ENCODE results near the gene PMCH. TPM values are rescaled to one million over a fixed set of nuclear protein-coding genes. Genes with fewer than 3 reads are reported as not detected.
"Not testable (repeated sequence)": the region's sequence is repeated elsewhere in the genome, so short reads cannot be mapped to it uniquely, and the experiment has no call there.

PMCH gene, protein sequence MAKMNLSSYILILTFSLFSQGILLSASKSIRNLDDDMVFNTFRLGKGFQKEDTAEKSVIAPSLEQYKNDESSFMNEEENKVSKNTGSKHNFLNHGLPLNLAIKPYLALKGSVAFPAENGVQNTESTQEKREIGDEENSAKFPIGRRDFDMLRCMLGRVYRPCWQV
- not detected in 2 replicates for total RNA-seq (2014; rRNA removed; shearing (Covaris generic))
- not detected in 2 replicates for polyA plus RNA-seq (2015; cell fraction: cytosol; rRNA removed)
- polyA plus RNA-seq (2015; cell fraction: nucleus; rRNA removed), result not detected in 2 replicates

DNA sequence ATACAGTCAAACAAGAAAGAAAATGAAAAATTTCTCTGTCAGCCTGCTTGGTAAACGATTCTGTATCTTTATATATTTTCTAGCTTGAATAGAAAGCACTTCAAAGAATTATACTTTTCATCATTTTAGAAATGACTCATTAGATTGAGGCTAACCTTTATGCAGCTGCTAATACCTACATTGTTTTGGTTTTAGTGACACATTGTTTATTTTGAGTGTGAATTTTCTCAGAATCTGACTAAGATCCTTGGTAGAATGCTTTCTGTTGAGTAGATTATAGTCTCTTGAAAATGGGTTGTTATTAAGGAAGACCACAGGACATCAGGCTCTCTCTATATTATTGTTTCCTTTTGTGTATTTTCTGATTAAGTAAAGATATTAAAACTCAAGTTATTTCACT, at the start of gene PMCH:
PMCH (minus strand) TSS at position 45 of the 400 bp plus-strand sequence. CDS start 63 bp downstream, outside the sequence.
- in situ Hi-C loops (cut with HindIII; ENCODE audit: low pct_unique_long_range_greater_than_20kb, low sequenced_read_pairs), result no loop called here
- no peak for DNase-seq (ENCODE audit: low read depth, low spot score)

DNA sequence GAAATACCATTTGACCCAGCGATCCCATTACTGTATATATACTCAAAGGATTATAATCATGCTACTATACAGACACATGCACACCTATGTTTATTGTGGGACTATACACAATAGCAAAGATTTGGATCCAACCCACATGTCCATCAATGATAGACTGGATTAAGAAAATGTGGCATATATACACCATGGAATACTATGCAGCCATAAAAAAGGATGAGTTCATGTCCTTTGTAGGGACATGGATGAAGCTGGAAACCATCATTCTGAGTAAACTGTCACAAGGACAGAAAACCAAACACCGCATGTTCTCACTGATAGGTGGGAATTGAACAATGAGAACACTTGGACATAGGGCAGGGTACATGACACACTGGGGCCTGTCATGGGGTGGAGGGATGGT, 43.2 kb upstream of the PMCH start:
- DNase-seq (ENCODE audit: low read depth, low spot score); in situ Hi-C loops (cut with HindIII; ENCODE audit: low pct_unique_long_range_greater_than_20kb, low sequenced_read_pairs): not testable (repeated sequence)

DNA sequence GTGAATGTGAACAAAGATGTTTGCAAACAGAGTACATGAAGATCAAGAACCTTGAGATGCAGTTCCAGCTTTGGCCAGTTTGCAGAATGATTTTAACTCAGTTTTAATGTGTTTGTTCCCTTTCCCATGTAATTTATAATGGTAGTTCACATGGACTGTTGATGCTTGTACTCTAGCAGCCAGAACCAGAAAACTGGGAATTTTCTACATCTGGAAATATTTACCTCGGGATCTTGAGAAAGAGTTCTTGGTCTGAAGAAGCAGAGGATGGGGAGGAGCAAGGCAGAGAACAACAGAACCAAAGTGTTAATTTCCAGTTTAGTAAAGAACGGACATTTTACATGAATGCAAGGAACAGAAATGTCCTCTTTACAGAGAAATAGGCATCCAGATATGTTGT, 37.0 kb upstream of the PMCH start:
- DNase-seq (ENCODE audit: low read depth, low spot score), result no peak
- in situ Hi-C loops (cut with HindIII; ENCODE audit: low pct_unique_long_range_greater_than_20kb, low sequenced_read_pairs), result no loop called here

DNA sequence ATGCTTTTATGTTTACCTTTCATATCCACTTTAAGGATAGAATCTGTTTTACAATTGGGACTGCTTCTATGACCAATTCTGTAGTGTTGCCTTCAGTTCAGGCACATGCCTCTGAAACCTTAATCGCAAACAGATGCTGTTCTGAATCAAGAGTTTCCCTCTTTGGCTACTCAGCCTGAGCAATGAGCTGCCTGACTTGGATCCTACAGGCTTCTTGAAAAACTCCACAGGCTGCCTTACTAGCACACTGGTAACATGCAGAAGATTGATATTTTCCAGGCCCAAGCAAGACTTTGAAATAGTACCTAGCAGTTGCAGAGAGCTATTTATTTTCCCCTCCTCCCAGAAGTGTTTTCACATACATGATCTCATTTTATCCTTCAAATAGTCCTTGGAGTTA, 34.8 kb upstream of the PMCH start:
- DNase-seq (ENCODE audit: low read depth, low spot score), result no peak
- in situ Hi-C loops (cut with HindIII; ENCODE audit: low pct_unique_long_range_greater_than_20kb, low sequenced_read_pairs), result no loop called here

DNA sequence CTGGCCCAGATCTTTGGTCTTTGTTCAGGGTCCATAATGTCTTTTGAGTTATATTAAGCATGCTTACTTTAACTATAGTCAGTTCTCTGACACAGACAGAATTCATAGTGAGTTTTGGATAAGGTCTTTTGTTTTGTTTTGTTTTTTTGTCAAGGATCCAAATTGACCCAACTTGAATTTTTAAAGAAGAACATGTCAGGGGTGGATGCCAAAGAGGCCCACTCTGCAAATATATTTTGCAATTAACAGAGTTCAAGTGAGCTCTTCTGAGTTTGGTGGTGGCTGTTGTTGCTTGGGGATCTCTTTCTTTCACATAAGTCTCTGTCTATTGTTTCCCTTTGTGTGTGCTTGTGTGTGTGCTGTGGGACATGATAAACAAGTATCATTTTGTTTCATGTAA, 34.4 kb upstream of the PMCH start:
- in situ Hi-C loops (cut with HindIII; ENCODE audit: low pct_unique_long_range_greater_than_20kb, low sequenced_read_pairs), result no loop called here
- DNase-seq (ENCODE audit: low read depth, low spot score), result no peak

DNA sequence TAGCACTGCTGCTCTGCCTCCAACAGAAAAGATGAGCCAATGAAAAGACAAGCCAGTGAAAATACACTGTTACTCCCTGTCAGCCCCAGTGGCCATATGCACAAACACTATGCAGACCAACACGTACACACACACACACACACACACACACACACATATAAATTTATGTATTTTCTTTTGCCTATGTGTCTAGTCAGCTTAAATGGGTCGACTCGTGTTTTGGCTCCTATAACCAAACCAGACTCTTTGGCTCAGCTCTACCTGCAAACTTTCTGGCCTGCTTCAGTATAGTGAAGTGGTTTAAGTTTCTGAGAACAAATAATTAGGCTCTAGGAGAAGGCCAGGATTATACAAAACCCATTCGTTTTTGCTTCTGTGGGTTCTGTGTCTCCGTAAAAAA, 30.3 kb upstream of the PMCH start:
- DNase-seq (ENCODE audit: low read depth, low spot score), result no peak

DNA sequence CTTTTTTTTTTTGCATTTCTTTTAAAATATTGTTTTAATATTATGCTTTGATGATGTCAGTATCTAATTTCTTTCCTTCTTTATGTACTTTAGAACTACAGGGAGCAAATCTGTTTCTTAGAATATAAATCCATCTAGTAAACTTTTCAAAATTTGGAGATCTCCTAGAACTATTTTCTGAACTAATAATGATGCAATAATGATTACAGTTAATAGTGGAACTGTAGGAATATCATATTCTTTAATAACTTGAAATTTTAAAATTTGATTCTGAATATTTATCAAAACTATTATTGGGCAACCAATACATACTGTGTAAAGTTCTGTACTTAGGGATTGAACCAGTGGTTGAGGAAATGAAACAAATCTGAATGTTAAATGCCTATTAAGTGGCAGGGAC, 23.1 kb upstream of the PMCH start:
- DNase-seq (ENCODE audit: low read depth, low spot score), result no peak
- in situ Hi-C loops (cut with HindIII; ENCODE audit: low pct_unique_long_range_greater_than_20kb, low sequenced_read_pairs), result no loop called here

More for the DNA sequence above, 30.3 kb upstream of the PMCH start:
- in situ Hi-C loops (cut with HindIII; ENCODE audit: low pct_unique_long_range_greater_than_20kb, low sequenced_read_pairs), result no loop called here

DNA sequence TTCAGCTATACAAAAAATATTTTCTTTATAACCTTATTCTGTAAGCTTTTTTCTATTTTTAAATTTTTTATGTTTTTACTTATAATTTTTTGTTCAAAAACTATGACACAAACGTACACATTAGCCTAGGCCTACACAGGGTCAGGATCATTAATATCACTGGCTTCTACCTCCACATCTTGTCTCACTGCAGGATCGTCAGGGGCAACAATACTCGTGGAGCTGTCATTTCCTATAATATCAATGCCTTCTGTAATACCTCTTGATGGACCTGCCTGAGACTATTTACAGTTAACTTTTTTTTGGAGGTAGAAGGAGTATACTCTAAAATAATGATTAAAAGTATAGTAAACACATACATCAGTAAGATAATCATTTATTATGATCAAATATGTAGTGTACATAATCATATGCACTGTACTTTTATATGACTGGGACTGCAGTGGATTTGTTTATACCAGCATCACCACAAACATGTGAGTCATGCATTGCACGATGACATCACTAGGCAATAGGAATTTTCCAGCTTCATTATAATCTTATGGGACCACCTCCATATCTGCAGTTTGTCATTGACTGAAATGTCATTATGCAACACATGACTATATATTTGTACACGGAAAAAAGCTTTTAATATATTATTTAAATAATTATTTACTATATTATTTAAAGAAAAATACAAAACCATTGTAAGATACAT, 18.5 kb upstream of the PMCH start:
- in situ Hi-C loops (cut with HindIII; ENCODE audit: low pct_unique_long_range_greater_than_20kb, low sequenced_read_pairs), result no loop called here
- no peak for DNase-seq (ENCODE audit: low read depth, low spot score)

DNA sequence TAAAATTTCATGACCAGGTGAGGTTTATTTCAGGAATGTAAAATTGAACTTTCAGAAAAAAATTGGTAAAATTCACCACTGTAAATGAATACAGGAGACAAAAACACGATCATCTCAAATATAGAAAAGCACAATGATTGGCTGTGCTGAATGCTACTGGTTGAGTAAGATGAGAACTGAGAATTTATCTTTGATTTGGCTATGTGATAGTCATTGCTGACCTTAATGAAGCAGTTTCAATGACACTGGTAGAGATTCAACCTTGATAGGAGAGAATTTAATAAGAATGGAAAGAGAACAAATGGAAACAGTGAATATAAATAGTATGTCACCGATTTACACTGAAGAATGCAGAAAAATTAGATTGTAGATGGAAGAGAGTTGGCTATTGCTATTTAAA, 6.4 kb upstream of the PMCH start:
- in situ Hi-C loops (cut with HindIII; ENCODE audit: low pct_unique_long_range_greater_than_20kb, low sequenced_read_pairs), result no loop called here
- DNase-seq (ENCODE audit: low read depth, low spot score), result no peak

DNA sequence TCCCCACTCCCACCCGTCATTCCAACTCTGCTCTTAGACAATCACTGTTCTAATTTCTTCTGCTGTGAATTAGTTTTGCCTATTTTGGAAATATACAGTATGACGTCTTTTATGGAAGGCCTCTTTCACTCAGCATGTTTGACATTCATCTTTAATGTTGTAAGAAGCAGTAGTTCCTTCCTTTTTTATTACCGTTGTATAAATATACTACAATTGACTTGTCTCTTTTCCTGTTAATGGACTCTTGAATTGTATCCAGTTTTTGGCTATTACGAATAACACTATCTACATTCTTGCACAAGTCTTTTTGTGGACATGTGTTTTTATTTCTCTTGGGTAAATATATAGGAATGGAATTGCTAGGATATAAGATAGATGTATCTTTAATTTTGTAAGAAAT, 4.9 kb upstream of the PMCH start:
- in situ Hi-C loops (cut with HindIII; ENCODE audit: low pct_unique_long_range_greater_than_20kb, low sequenced_read_pairs), result no loop called here
- DNase-seq (ENCODE audit: low read depth, low spot score), result no peak

DNA sequence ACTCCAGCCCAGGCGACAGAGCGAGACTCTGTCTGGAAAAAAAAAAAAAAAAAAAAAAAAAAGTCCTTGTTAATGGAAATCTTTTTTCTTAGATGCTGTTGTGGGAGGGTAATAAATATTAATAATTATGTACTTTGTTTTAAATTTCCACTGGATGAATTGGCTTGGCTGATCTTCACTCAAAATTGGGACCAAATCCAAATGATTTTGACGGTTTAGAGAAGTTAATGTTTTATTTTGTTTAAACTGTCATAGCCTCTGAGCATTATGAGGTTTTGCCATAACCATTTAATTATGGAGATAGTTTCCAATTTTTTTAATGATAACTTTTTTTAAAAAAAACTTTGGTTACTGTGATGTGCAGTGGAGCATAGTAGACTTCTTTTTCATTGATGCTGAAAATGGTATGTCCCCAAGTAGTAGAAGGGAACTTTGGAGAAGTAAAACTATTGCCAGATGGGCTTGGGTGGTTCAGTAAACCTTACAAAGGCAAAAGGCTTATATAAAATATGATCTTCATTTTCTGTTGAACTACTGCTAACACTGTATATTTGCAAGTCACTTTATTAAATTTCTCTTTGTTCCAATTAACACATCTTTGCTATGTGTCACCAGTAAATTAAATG, 3.9 kb upstream of the PMCH start:
- in situ Hi-C loops (cut with HindIII; ENCODE audit: low pct_unique_long_range_greater_than_20kb, low sequenced_read_pairs), result no loop called here
- DNase-seq (ENCODE audit: low read depth, low spot score), result no peak

DNA sequence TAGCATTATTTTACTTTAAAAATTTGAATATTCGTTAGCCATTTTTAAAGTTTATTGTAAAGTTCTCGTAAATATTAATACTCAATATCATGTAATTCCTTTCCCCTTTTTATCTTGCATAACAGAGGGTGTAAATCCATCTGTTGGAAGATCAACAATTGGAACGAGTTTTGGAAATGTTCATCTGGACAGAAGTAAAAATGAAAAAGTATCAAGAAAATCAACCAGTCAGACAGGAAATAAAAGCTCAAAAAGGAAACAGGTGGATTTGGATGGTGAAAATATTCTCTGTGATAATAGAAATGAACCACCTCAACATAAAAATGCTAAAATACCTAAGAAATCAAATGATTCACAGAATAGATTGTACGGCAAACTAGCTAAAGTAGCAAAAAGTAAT, 1.8 kb downstream of the PMCH start:
- DNase-seq (ENCODE audit: low read depth, low spot score), result no peak
- in situ Hi-C loops (cut with HindIII; ENCODE audit: low pct_unique_long_range_greater_than_20kb, low sequenced_read_pairs), result no loop called here

DNA sequence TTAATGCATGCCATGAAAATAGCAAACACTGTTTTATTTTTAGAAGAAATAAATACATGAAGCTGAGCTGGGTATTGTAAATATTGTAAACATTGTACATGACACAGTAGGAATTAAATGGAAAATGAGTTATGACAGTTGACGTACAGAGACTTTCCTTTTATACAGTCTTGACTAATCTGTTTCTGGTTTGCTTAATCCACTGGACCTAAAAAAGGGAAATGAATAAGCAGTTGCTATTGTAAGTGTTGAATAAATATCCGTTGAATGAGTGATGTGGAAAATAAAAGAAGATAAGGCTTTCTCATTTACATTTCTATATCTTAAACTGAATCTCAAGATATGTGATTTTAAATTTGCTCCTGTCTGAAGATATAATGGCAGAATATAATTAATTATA, 15.0 kb downstream of the PMCH start:
- no peak for DNase-seq (ENCODE audit: low read depth, low spot score)
- in situ Hi-C loops (cut with HindIII; ENCODE audit: low pct_unique_long_range_greater_than_20kb, low sequenced_read_pairs), result no loop called here

DNA sequence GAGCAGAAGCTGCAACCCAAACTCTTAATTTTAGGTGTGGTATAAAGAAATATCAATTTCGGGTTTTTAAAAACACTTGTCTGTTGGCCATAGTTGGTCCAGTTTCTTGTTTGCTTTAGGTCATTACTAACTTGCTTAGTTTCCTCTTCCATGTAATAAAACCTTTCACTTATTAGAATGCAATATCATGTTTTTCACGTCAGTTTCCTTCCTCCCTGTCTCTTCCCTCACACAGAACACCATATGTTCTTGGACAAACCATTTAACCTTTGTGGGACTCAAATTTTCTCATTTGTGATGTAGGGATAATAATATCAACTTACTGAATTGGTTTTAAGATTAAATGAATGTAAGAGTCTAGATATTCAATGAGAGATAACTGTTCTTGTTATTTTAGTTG, 22.9 kb downstream of the PMCH start:
- in situ Hi-C loops (cut with HindIII; ENCODE audit: low pct_unique_long_range_greater_than_20kb, low sequenced_read_pairs), result no loop called here
- DNase-seq (ENCODE audit: low read depth, low spot score), result no peak

DNA sequence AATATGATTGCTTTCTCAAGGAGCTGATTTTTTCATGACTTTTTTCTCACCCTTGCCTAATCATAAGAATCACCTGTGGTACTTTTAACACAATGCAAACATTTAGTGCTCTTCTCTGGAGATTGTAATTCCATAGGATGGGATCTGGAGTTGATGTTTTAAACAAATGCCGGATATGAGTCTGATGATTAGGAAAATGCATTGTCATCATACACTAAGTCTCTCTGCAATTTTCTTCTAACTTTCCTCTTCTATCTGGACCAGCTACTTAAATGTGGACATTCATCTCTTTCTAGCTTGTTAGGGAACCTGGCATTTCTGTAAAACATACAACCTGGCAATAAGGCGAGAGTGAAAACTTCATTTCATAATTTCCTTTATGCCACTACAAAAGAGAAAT, 23.5 kb downstream of the PMCH start:
- in situ Hi-C loops (cut with HindIII; ENCODE audit: low pct_unique_long_range_greater_than_20kb, low sequenced_read_pairs), result no loop called here

DNA sequence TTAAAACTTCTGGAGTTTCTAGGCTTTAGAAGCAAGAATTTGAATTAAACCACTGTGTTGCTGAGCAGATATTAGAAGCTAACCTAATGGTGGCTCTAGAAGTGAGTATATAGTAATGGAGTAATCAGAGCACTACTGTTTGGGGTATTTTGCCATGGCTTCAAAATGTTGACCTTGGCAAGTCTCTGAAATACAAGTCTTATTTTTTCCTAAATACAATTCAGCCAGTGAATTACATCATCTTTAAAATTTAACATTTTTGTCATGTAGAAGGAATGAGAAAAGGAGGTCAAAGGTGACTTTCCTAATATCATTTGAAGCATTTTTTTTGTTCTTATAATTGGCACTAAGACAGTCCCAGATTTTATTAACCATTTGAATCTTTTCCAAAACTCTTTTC, 25.2 kb downstream of the PMCH start:
- no peak for DNase-seq (ENCODE audit: low read depth, low spot score)
- in situ Hi-C loops (cut with HindIII; ENCODE audit: low pct_unique_long_range_greater_than_20kb, low sequenced_read_pairs), result no loop called here

More for the DNA sequence above, 23.5 kb downstream of the PMCH start:
- no peak for DNase-seq (ENCODE audit: low read depth, low spot score)

DNA sequence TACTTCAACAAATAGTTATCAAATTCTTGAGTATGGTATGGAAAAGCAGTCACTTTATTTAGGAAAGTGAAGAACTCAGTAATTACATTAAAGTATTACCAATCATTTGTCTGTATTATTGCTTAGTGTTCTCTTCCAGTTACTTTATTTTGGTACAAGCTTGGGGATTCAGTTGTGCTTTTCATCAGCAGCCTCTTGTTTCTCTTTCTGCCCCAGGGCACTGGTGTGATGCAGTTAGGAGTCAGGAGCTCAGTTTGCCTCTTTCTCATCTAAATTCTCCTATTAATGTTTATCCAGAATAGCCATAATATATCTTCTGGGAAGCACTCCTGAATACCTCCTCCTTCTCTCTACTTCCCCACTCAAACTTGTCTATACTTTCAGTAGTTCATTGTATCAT, 25.7 kb downstream of the PMCH start:
- in situ Hi-C loops (cut with HindIII; ENCODE audit: low pct_unique_long_range_greater_than_20kb, low sequenced_read_pairs), result no loop called here
- DNase-seq (ENCODE audit: low read depth, low spot score), result peak; percentile 64

DNA sequence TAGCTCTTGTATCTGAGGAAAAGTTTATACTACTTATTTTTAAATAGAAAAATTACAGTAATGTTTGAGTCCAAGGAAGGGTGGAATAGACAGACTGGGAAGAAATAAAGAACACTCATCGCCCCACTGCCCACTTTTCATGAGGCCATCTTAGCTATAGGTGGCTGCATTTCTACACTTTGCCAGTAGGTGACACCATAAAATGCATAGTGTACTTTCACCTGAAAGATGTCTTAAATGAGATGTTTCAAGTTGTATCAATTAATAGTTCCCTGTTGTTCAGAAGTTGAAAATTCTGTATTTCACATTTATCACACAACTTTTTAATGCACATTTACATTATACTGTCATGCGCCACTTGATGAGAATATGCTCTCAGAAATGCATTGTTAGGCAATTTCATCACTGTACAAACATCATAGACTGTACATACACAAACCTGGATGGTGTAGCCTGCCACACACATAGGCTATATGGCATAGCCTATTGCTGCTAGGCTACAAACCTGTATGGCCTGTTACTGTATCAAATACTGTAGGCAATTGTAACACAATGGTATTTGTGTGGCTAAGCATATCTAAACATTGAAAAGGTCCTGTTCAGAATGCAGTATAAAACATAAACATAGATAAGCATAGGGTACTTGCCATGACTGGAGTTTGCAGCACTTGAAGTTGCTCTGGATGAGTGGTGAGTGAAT, 27.6 kb downstream of the PMCH start:
- DNase-seq (ENCODE audit: low read depth, low spot score), result peak; percentile 64
- in situ Hi-C loops (cut with HindIII; ENCODE audit: low pct_unique_long_range_greater_than_20kb, low sequenced_read_pairs), result no loop called here

All from SK-MEL-5 (cell line).